ENCODE measurements around the gene FAU.

Gene FAU

DNA sequence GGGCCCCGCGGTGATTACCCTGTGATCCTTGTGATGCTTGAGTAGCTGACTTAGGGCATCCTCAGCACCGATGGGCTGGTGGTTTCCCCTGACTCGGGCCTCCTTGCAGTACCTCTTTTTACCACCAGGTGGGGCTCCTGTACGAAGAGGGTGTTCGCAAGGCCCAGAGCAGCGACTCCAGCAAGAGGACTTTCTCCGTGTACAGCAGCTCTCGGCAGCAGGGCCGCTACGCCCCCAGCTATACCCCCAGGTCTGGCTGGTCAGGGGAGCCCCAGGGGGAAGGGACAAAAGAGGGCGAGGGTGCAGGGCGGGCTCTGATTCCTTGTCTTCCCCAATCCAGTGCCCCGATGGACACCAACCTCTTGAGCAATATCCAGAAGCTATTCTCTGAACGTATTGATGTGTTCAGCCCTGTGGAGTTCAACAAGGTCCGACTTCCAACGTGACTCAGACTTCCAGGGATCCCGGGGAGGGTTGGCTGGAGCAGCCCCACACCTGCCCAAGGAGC is 11.5 kb downstream of the FAU start:
- Mint-ChIP-seq H3K4me1 (peaks cover 33 to 64% of the 10 kb centered on the region in 2 donors), H3K4me3 (no peak overlapping the region), H3K27ac (no peak overlapping the region)

DNA sequence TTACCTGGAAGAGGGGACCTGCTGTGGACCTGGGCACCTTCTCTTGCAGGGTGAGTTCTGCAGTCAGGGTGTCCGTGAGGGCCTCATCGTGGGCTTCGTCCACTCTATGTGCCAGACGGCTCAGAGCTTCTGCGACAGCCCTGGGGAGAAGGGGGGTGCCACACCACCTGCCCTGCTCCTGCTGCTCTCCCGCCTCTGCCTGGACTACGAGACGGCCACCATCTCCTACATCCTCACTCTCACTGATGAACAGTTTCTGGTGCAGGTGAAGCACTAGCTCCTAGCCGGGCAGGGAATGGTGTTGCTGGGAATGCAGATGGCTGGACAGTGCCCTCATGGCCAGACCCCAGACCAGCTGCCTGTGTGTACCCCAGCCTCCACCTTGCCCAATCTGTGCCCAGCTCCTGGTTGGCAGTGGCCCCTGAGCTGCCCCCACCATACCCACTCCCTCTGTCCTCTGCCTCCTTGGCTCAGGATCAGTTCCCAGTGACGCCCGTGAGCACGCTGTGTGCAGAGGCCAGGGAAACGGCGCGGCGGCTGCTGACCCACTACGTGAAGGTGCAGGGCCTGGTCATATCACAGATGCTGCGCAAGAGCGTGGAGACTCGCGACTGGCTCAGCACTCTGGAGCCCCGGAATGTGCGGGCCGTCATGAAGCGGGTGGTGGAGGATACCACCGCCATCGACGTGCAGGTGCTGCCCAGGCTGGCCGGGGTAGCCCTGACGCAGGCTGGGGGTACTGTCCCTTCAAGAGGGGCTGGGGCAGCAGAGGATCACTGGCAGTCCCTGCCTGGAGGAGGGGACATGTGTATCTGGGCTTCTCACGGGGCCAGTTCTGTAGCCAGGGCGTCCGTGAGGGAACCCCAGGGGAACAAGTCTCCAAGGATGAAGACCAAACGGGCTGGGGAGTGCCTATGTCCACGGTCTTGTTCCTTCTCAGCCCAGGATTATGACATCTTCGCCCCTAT is 12.4 kb downstream of the FAU start:
- Mint-ChIP-seq H3K4me3 (no peak overlapping the region), H3K4me1 (peaks cover 32 to 62% of the 10 kb centered on the region in 2 donors), H3K27me3 (no peaks in the 10 kb centered on the region), H3K9me3 (no peaks in the 10 kb centered on the region), H3K36me3 (peaks cover 16 to 39% of the 10 kb centered on the region in 2 donors), H3K27ac (no peak overlapping the region)
- no peak for ATAC-seq (replicated peaks)
- DNase-seq, result no peak

More for the DNA sequence above, 11.5 kb downstream of the FAU start:
- H3K36me3 Mint-ChIP-seq, result peaks cover 16 to 35% of the 10 kb centered on the region in 2 donors
- no peaks in the 10 kb centered on the region for H3K9me3 Mint-ChIP-seq
- DNase-seq, result peak; percentile 88
- H3K27me3 Mint-ChIP-seq, result no peaks in the 10 kb centered on the region
- peak; percentile 54 to 55 for ATAC-seq (replicated peaks)

DNA sequence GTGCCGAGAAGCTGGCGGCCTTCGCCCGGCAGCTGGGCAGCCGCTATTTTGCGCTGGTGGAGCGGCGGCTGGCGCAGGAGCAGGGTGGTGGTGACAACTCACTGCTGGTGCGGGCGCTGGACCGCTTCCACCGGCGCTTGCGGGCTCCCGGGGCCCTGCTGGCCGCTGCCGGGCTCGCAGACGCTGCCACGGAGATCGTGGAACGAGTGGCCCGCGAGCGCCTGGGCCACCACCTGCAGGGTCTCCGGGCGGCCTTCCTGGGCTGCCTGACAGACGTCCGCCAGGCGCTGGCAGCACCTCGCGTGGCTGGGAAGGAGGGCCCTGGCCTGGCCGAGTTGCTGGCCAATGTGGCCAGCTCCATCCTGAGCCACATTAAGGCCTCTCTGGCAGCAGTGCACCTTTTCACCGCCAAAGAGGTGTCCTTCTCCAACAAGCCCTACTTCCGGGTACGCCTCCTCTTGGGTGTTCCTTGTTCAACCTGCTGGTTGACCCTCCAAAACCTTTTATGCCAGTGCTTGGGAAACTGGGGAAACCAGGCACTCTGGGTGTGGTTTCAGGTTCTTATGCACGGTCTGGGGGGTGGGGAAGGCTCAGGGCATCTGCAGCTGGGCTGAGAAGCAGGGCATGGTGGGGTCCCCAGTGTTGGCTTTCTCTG is 13.3 kb downstream of the FAU start:
- H3K27ac Mint-ChIP-seq, result no peak overlapping the region
- ATAC-seq (replicated peaks) (no peak), DNase-seq (no peak)
- peaks cover 33 to 57% of the 10 kb centered on the region in 2 donors for H3K4me1 Mint-ChIP-seq
- no peaks in the 10 kb centered on the region for H3K27me3 Mint-ChIP-seq
- H3K4me3 Mint-ChIP-seq, result no peak overlapping the region
- H3K9me3 Mint-ChIP-seq, result no peaks in the 10 kb centered on the region
- H3K36me3 Mint-ChIP-seq, result peaks cover 12 to 39% of the 10 kb centered on the region in 2 donors

DNA sequence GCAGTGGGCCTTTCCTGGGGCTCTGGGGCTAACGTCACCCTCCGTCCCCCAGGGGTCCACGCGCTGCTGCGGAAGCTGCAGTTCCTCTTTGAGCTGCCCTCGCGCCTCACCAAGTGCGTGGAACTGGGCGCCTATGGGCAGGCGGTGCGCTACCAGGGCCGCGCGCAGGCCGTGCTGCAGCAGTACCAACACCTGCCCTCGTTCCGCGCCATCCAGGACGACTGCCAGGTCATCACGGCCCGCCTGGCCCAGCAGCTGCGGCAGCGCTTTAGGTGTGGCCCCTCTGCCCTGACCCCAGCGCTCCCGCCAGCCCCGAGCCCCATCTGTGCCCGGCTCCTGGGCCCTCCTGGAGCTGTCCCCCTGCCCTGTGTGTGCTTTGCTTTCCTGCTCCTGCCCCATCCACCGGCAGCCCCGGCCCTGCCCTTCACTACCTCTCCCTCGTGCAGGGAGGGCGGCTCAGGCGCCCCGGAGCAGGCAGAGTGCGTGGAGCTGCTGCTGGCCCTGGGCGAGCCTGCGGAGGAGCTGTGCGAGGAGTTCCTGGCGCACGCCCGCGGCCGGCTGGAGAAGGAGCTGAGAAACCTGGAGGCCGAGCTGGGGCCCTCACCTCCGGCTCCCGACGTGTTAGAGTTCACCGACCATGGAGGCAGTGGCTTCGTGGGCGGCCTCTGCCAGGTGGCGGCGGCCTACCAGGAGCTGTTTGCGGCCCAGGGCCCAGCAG is 14.0 kb downstream of the FAU start:
- Mint-ChIP-seq H3K27ac (no peak overlapping the region), H3K27me3 (no peaks in the 10 kb centered on the region), H3K9me3 (no peaks in the 10 kb centered on the region), H3K36me3 (peaks cover 14 to 39% of the 10 kb centered on the region in 2 donors), H3K4me3 (no peak overlapping the region), H3K4me1 (peaks cover 29 to 56% of the 10 kb centered on the region in 2 donors)
- ATAC-seq (replicated peaks) (no peak), DNase-seq (no peak)

DNA sequence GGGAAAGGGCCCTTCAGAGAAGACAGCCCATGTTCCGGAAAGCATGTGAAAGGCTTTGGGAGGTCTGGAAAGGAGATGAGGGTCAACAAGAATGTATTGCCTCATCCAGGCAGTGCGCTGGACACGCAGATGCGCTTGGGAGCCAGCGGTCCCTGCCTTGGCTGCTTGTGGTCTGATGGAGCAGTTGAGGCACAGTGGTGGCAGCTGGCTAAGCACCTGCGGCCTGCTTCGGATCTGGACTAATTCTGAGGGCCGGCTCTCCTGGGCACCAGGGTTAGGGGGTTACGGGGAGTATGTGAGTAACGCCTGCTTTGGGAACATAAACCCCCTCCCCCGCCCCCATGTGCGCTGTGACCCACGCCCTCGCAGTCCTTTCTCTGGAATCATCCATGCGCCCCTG is 14.9 kb downstream of the FAU start:
- Mint-ChIP-seq H3K9me3 (no peaks in the 10 kb centered on the region), H3K4me1 (peaks cover 25 to 49% of the 10 kb centered on the region in 2 donors), H3K27ac (no peak overlapping the region), H3K27me3 (no peaks in the 10 kb centered on the region), H3K36me3 (peaks cover 14 to 39% of the 10 kb centered on the region in 2 donors), H3K4me3 (no peak overlapping the region)
- ATAC-seq (replicated peaks), result no peak
- no peak for DNase-seq

DNA sequence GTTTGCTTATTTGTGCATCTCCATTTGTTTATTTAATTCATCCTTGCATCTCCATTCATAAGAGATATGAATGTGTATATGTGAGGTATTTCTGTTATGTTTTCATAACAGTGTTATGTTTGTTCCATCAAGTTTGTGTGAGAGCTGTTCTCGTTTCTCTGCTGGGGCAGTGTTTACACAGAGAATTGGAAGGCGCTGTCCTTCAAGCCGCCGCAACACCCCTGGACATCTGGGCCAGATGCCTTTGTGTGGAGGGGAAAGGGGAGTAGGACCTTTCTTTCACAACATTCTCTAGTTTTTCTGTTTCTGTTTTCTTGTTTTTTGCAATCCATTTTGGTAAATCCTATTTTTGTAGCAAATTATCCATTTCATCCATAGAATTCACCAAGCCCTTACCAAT is 17.3 kb downstream of the FAU start:
- Mint-ChIP-seq H3K27me3 (no peaks in the 10 kb centered on the region), H3K9me3 (no peaks in the 10 kb centered on the region), H3K4me3 (no peak overlapping the region), H3K36me3 (peaks cover 6 to 29% of the 10 kb centered on the region in 2 donors), H3K4me1 (peaks cover 8 to 25% of the 10 kb centered on the region in 2 donors), H3K27ac (no peak overlapping the region)
- no peak for ATAC-seq (replicated peaks)
- DNase-seq, result no peak

DNA sequence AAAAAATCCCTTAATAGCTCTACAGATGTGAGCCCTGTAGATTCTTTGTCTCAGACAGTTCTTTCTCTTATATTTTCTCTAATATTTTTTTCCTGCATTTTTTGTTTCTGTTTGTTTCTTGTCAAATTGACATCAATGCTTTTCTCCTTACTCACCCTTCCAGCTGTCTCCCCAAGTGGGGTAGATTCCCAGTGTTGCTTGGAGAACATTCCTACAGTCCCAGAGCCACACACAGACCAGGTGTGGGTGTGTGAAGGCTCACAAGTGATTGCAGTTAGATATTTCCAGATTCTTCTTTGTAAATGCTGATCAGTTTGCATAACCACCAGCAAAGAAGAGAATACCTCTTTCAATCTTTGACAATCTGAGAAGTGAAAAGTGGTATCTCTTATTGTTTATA is 18.5 kb downstream of the FAU start:
- Mint-ChIP-seq H3K27me3 (no peaks in the 10 kb centered on the region), H3K9me3 (no peaks in the 10 kb centered on the region), H3K27ac (no peak overlapping the region), H3K36me3 (peaks cover 5 to 30% of the 10 kb centered on the region in 2 donors), H3K4me1 (peaks cover 12 to 30% of the 10 kb centered on the region in 2 donors), H3K4me3 (no peak overlapping the region)
- DNase-seq, result no peak
- ATAC-seq (replicated peaks), result no peak

DNA sequence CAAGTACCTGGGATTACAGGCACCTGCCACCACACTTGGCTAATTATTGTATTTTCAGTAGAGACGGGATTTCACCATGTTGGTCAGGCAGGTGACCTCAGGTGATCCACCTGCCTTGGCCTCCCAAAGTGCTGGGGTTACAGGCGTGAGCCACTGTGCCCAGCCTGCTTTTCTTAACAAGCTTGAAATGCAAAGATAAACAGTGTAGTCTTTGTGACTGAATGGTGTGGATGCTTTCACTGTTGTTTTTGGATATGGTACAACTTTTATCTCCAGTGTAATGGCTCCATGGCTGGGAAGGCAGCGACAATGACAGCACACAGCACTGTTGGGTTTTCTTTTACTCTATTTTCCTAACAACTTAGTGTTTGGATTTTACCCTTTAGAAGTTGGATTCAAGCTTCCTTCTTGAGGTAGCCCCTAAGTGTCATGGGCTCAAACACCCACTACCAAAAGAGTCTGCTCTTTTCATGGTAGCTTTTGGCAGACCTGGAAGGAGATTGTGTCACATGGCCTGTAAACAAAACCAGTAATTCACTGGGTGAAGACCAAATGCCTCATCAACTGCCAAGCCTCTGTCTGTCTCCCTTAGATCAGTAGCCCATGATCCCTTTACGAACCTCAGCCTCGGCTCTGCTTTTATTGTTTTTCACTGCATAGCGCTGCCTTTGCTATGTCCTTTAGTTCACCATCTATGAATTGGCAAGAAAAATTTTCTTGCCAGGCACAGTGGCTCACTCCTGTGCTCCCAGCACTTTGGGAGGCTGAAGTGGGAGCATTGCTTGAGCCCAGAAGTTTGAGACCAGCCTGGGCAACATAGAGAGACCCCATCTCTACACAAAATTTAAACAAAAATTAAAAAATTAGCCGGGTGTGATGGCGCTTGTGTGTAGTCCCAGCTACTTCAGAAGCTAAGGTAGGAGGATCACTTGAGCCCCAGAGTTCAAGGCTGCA is 19.5 kb downstream of the FAU start:
- H3K4me1 Mint-ChIP-seq, result peaks cover 13 to 35% of the 10 kb centered on the region in 2 donors
- H3K9me3 Mint-ChIP-seq, result no peaks in the 10 kb centered on the region
- no peak overlapping the region for H3K27ac Mint-ChIP-seq

DNA sequence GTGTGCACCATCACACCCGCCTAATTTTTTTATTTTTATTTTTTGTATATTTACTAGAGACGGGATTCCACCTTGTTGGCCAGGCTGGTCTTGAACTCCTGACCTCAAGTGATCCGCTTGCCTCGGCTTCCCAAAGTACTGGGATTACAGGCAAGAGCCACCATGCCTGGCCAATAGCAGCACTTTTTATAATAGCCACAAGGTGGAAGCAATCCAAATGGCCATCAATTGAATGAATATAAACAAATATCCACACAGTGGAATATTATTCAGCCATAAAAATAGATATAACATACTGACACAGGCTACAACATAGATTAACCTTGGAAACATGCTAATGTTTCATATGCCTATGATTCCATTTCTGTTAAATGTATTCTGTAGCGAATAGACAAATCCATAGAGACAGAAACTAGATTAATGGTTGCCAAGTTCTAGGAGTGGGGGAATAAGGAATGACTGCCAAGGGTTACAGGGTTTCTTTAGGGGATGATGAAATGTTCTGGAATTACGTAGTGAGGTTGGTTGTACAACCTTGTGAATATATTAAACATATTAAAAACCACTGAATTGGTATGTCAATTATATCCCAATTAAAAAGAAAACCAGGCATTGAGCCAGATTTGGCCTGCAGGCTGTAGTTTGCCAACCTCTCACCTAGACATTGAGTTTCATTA is 21.1 kb downstream of the FAU start:
- Mint-ChIP-seq H3K9me3 (no peaks in the 10 kb centered on the region), H3K27me3 (no peaks in the 10 kb centered on the region), H3K4me1 (peaks cover 10 to 27% of the 10 kb centered on the region in 2 donors), H3K27ac (peak overlapping the region; percentile 47), H3K36me3 (peaks cover 3 to 15% of the 10 kb centered on the region in 2 donors), H3K4me3 (no peak overlapping the region)
- no peak for ATAC-seq (replicated peaks)
- DNase-seq, result no peak

More for the DNA sequence above, 19.5 kb downstream of the FAU start:
- DNase-seq (no peak), ATAC-seq (replicated peaks) (no peak)
- H3K36me3 Mint-ChIP-seq, result peaks cover 6 to 29% of the 10 kb centered on the region in 2 donors
- H3K4me3 Mint-ChIP-seq, result no peak overlapping the region
- H3K27me3 Mint-ChIP-seq, result no peaks in the 10 kb centered on the region

DNA sequence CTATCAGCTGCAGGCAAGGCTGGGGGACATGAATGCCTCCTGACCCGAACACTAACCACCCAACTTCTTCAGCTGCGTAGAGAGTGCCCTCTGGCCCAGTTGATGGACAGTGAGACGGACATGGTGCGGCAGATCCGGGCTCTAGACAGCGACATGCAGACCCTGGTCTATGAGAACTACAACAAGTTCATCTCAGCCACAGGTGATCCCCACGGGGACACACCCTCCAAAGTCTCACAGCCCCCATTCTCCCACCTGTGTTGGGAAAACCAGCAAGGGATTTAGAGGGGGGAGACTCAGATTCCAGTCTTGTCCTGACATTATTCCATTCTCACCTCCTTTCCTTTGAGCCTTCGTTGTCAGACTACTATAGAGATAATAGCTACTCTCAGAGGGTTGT is 25.0 kb downstream of the FAU start:
- peaks cover 13 to 22% of the 10 kb centered on the region in 2 donors for H3K4me1 Mint-ChIP-seq
- peak overlapping the region; percentile 86 to 88 for H3K4me3 Mint-ChIP-seq
- peaks cover 2 to 5% of the 10 kb centered on the region in 2 donors for H3K36me3 Mint-ChIP-seq
- DNase-seq (no peak), ATAC-seq (replicated peaks) (no peak)
- no peak overlapping the region for H3K27ac Mint-ChIP-seq
- H3K9me3 Mint-ChIP-seq, result no peaks in the 10 kb centered on the region
- H3K27me3 Mint-ChIP-seq, result no peaks in the 10 kb centered on the region

DNA sequence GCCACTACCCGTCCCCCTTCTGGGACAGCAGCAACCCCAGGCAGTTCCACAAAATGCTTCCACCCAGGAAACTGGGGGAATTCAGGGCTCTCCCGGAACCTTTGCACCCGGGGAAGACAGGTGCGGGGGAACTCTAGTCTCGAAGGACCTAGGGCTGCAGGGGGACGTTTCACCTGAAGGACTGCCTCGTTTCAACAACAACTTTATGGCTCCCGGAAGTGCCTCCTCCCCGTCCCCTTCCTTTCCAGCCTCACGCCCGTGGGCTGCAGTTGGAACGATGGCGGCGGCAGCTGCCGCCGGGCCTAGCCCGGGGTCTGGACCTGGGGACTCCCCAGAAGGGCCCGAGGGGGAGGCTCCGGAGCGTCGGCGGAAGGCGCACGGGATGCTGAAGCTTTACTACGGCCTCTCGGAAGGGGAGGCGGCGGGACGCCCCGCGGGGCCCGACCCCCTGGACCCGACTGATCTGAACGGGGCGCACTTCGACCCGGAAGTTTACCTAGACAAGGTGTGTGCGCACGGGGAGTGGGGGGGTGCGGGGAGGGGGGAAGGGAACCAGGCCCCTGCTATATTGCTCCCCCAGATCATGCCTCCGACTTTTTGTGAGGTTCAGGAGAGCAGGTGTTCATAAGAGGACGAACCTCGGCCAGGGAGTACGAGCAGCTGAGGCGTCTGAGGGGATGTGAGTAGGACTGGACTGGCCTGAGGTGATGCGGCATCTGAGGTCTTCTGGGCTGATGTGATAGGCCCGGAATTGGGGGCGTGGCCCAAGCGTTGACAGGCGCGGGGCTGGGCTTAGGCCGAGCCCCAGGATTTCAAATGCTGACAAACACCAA is 25.7 kb downstream of the FAU start, which contains the start of gene VPS51:
TSS of gene VPS51 (plus strand) at position 241 of the 833 bp plus-strand sequence. CDS start at position 278, 37 bp downstream.
- Mint-ChIP-seq H3K9me3 (no peaks in the 10 kb centered on the region), H3K4me3 (peak within 1 kb of the TSS; percentile 86 to 88), H3K4me1 (peaks cover 13 to 22% of the 10 kb centered on the region in 2 donors), H3K36me3 (peaks cover 2 to 5% of the 10 kb centered on the region in 2 donors), H3K27me3 (no peaks in the 10 kb centered on the region), H3K27ac (peak within 1 kb of the TSS; percentile 99)
- ATAC-seq (replicated peaks), result peak; percentile 97 to 98
- peak; percentile 82 for DNase-seq

DNA sequence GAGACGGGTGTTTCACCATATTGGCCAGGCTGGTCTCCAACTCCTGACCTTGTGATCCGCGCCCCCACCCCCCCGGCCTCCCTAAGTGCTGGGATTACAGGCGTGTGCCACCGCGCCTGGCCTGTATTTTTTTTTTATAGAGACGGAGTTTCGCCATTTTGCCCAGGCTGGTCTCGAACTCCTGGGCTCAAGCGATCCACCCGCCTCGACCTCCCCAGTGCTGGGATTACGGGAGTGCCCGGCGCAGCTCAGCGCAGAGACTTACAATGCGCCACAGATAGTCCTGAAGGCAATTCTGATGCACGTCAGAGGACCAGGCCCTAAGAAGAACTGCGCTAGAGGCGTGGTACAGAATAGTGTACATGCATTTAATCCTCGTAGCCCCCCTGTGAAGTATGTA is 26.5 kb downstream of the FAU start:
- ATAC-seq (replicated peaks) (no peak), DNase-seq (no peak)
- Mint-ChIP-seq H3K36me3 (peaks cover 2 to 6% of the 10 kb centered on the region in 2 donors), H3K4me3 (peak overlapping the region; percentile 86 to 88), H3K4me1 (peaks cover 11 to 22% of the 10 kb centered on the region in 2 donors), H3K27me3 (no peaks in the 10 kb centered on the region), H3K9me3 (no peaks in the 10 kb centered on the region), H3K27ac (peak overlapping the region; percentile 99)
